HepG2 (cell line): ENCODE results near the gene MLLT1. TPM values are rescaled to one million over a fixed set of nuclear protein-coding genes. Genes with fewer than 3 reads are reported as not detected.

Experiments
- ATAC-seq: fragments of 200-7000 bp; cut with Tn5 transposase; 3 replicates; pipeline ENCODE4 v1.9.1; 2020; ENCODE audit warnings: mild to moderate bottlenecking, moderate library complexity
- BruUV-seq: library from RNA; stranded (reverse); fragments of 400-500 nt; replicated peaks from 2 replicates; lab custom pipeline; 2021; lab: Mats Ljungman, UMichigan
- CTCF ChIA-PET: fragments of 300-600 bp; formaldehyde crosslinking; extraction: SDS; loops from one replicate; lab custom pipeline; 2021; ENCODE audit warnings: low total read pairs, inconsistent platforms, low intra/inter-chr PET ratio; lab: Yijun Ruan, JAX
- POLR2A ChIA-PET: fragments of 350-600 bp; sonication (Branson Sonifier 250); formaldehyde crosslinking; loops from one replicate; lab custom pipeline; 2020; ENCODE audit warnings: antibody characterized with exemption, inconsistent platforms; lab: Yijun Ruan, JAX
- DNase-seq: peaks from one replicate; pipeline ENCODE4 v3.0.0-alpha.2; 2015; ENCODE audit warnings: low spot score
- FAIRE-seq: peaks from 3 replicates; lab custom pipeline; 2011; peaks lifted over from hg19 to GRCh38; lab: Jason Lieb, UNC
- H2AFZ ChIP-seq: one replicate; pipeline ENCODE4 v1.6.1; 2011; ENCODE audit warnings: low read length, inconsistent platforms
- H3K27ac ChIP-seq: fragments of 300-600 bp; 3 replicates; pipeline ENCODE4 v1.8.0; 2011; ENCODE audit warnings: mixed run types, mild to moderate bottlenecking, mixed read lengths, low read length, inconsistent platforms; ENCODE audit not compliant: insufficient read depth; ENCODE audit errors: extremely low read length
- H3K27me3 ChIP-seq, 2 experiments: fragments of 200-600 bp in 1 of 2; 2 replicates in 1 of 2; 3 replicates in 1 of 2; pipeline versions ENCODE4 v1.6.0 to v1.8.0; 2011; ENCODE audit warnings: low read length in 2 of 2, mild to moderate bottlenecking in 2 of 2, moderate library complexity in 2 of 2, inconsistent platforms in 1 of 2; ENCODE audit not compliant: insufficient read depth in 2 of 2, control insufficient read depth in 1 of 2
- H3K36me3 ChIP-seq, 2 experiments: fragments of 200-600 bp in 1 of 2; replicated peaks in 1 of 2; 2 replicates in 1 of 2; 3 replicates in 1 of 2; pipeline versions ENCODE4 v1.5.1 to v1.8.0; 2011; ENCODE audit warnings: low read length in 2 of 2, inconsistent platforms in 1 of 2; ENCODE audit not compliant: insufficient read depth in 2 of 2, control insufficient read depth in 1 of 2
- H3K4me1 ChIP-seq: 2 replicates; pipeline ENCODE4 v1.5.1; 2012; ENCODE audit warnings: low read length, inconsistent platforms; ENCODE audit not compliant: insufficient read depth
- H3K4me2 ChIP-seq: 2 replicates; pipeline ENCODE4 v1.6.0; 2011; ENCODE audit warnings: low read depth, low read length, inconsistent platforms
- H3K4me3 ChIP-seq, 3 experiments: fragments of 200-600 bp in 1 of 3; sonication (generic), shearing (Covaris generic) in 1 of 3; replicated peaks in 1 of 3; 2 replicates each; pipeline ENCODE4 v1.5.1; 2011 to 2016; ENCODE audit warnings: low read length in 3 of 3, inconsistent platforms in 2 of 3, low read depth in 2 of 3, mild to moderate bottlenecking in 2 of 3, control low read depth in 1 of 3, mixed read lengths in 1 of 3; ENCODE audit not compliant: insufficient read depth in 1 of 3
- H3K79me2 ChIP-seq: one replicate; pipeline ENCODE4 v1.6.1; 2011; ENCODE audit warnings: low read length, inconsistent platforms; ENCODE audit not compliant: insufficient read depth
- H3K9ac ChIP-seq: 2 replicates; pipeline ENCODE4 v1.6.0; 2011; ENCODE audit warnings: mild to moderate bottlenecking, low read depth, low read length, inconsistent platforms; ENCODE audit not compliant: insufficient read depth
- H3K9me3 ChIP-seq: 2 replicates; pipeline ENCODE4 v1.5.1; 2012; ENCODE audit warnings: mild to moderate bottlenecking, low read length
- H4K20me1 ChIP-seq: 2 replicates; pipeline ENCODE4 v1.6.0; 2011; ENCODE audit warnings: inconsistent platforms, mild to moderate bottlenecking, low read length, moderate library complexity; ENCODE audit not compliant: insufficient read depth
- ATF1 ChIP-seq: IDR thresholded peaks from 2 replicates; pipeline ENCODE4 v1.6.1; 2016; ENCODE audit warnings: mild to moderate bottlenecking, control low read depth
- HES4 ChIP-seq: sonication (generic); formaldehyde crosslinking; IDR thresholded peaks from 2 replicates; pipeline ENCODE4 v1.9.0; 2021; ENCODE audit warnings: mild to moderate bottlenecking, missing genetic modification reagents, borderline replicate concordance
- IKZF5 ChIP-seq: IDR thresholded peaks from 2 replicates; pipeline ENCODE4 v1.6.1; 2018; ENCODE audit warnings: missing genetic modification reagents, mild to moderate bottlenecking, missing compliant biosample characterization
- MAF1 ChIP-seq: sonication (generic); formaldehyde crosslinking; IDR thresholded peaks from 2 replicates; pipeline ENCODE4 v1.5.0; 2020; ENCODE audit warnings: missing genetic modification reagents, borderline replicate concordance
- MED1 ChIP-seq: sonication (generic); formaldehyde crosslinking; IDR thresholded peaks from 2 replicates; pipeline ENCODE4 v1.4.0; 2020; ENCODE audit warnings: missing genetic modification reagents
- MTF1 ChIP-seq: sonication (generic); formaldehyde crosslinking; IDR thresholded peaks from 2 replicates; pipeline ENCODE4 v1.5.0; 2020; ENCODE audit warnings: missing genetic modification reagents
- POGK ChIP-seq: sonication (generic); formaldehyde crosslinking; conservative IDR thresholded peaks from 2 replicates; pipeline ENCODE4 v1.8.0; 2022; ENCODE audit warnings: mild to moderate bottlenecking, moderate library complexity, missing genetic modification reagents
- U2AF1 ChIP-seq: fragments of 200-400 bp; formaldehyde crosslinking; optimal IDR thresholded peaks from 2 replicates; pipeline ENCODE3; 2017; ENCODE audit warnings: mild to moderate bottlenecking, low read depth, low read length
- ZKSCAN1 ChIP-seq: fragments of 150-350 bp; IDR thresholded peaks from 2 replicates; pipeline ENCODE4 v1.6.1; 2014; ENCODE audit warnings: low read length
- ZNF432 ChIP-seq: sonication (generic); formaldehyde crosslinking; IDR thresholded peaks from 2 replicates; pipeline ENCODE4 v1.5.0; 2020; ENCODE audit warnings: missing genetic modification reagents, mild to moderate bottlenecking, borderline replicate concordance
- ZNF639 ChIP-seq: conservative IDR thresholded peaks from 2 replicates; pipeline ENCODE4 v1.6.1; 2018; ENCODE audit warnings: missing genetic modification reagents
- ZNF672 ChIP-seq: sonication (generic); formaldehyde crosslinking; IDR thresholded peaks from 2 replicates; pipeline ENCODE4 v1.8.1; 2022; ENCODE audit warnings: missing genetic modification reagents
- ZNF740 ChIP-seq: sonication (generic); formaldehyde crosslinking; IDR thresholded peaks from 2 replicates; pipeline ENCODE4 v1.4.0; 2020; ENCODE audit warnings: missing genetic modification reagents
- ZSCAN25 ChIP-seq: sonication (generic); formaldehyde crosslinking; IDR thresholded peaks from 2 replicates; pipeline ENCODE4 v1.8.0; 2022; ENCODE audit warnings: mild to moderate bottlenecking, missing genetic modification reagents
- WGBS: methylation state at CpG from one replicate; pipeline ENCODE4 v1.1.6; 2017; ENCODE audit warnings: low lambda C conversion rate; 5-methylcytosine and 5-hydroxymethylcytosine counted together
- in situ Hi-C: cut with HindIII; loops from 2 replicates; pipeline ENCODE4 v1.10.0; 2017; ENCODE audit warnings: low pct_unique_long_range_greater_than_20kb; ENCODE audit not compliant: extremely low pct_ligation_motif_present
- intact Hi-C: fragments of 100-400 bp; cut with micrococcal nuclease; formaldehyde crosslinking; loops from one replicate; pipeline ENCODE4 v1.10.0; 2022; ENCODE audit not compliant: unreplicated experiment
- polyA plus RNA-seq, 8 experiments: library from polyadenylated mRNA; depleted of rRNA in 3 of 8; stranded (reverse) in 7 of 8; unstranded in 1 of 8; fragments of >200 nt; fragmentation: Illumina TruSeq in 4 of 8; extraction: Trizol in 4 of 8; gene quantifications; 2 replicates each; pipeline versions ENCODE4 v1.2.1 to v1.2.3, GENCODE V29; 2011 to 2016; ENCODE audit warnings: low read depth in 4 of 8, missing spikeins in 1 of 8, mixed read lengths in 1 of 8; ENCODE audit not compliant: insufficient read depth in 1 of 8
- total RNA-seq, 5 experiments: library from RNA; depleted of rRNA; stranded (reverse); fragments of >200 nt; fragmentation: Illumina TruSeq; extraction: Trizol; gene quantifications; 2 replicates each; pipeline ENCODE4 v1.2.3, GENCODE V29; 2016; ENCODE audit warnings: low read depth in 1 of 5
- TF ChIP-seq, protein P1 (sequence below): sonication (generic); formaldehyde crosslinking; conservative IDR thresholded peaks from 2 replicates; pipeline ENCODE4 v1.8.0; 2022; ENCODE audit warnings: missing genetic modification reagents

MLLT1 gene
- total and polyA plus RNA-seq, 2 of the 13 experiments (the other 11 are each of a cell fraction or from before 2014, with no cell fraction given): 11.7 to 12.2 TPM

DNA sequence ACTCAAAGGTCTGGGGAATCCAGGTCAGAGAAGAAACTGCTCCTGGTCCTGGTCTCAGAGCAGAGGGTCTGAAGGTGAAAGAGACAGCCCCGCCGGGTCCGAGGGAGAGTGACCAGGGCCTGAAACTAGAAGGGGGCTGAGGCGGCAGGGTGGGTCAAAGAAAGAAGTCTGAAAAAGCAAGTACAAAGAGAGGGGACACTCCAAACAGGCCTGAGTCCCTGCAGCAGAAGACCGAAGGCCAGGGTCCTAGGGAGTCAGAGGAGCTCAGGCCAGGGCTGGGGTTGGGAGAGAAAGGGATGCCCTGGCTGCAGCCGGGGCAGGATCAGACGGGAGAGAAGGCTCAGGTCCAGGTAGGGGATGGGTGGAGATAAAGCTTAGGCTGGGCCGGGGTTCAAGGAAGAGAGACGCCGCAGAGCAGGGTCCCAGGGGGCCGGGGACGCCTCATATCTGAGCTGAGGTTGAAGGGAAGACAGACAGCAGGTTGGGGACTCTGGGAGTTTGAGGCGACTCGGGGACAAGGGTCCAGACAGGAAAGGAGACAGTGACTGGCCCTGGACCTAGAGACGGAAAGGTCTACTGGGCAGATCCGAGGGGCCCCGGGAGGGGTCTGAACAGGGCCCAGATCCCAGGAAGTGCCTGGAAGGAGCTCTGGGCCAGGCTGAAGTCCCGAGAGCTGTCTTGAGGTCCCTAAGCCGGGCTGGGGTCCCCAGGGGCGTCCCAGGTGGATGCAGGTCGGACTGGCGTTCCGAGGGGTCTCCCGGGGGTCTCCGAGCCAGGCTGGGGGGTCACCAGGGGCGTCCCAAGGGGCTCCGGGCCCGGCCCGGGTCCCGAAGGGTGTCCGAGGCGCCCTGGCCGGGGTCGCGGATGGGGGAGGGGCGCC is 795 bp downstream of the MLLT1 start (continued):
- TF ChIP-seq MTF1 (CRISPR knock-in tag) (no peak), POGK (0 out of 2 replicates have a peak, but pooled peaks have one; percentile 34)
- TF ChIP-seq, all 625 proteins: peak for 6

DNA sequence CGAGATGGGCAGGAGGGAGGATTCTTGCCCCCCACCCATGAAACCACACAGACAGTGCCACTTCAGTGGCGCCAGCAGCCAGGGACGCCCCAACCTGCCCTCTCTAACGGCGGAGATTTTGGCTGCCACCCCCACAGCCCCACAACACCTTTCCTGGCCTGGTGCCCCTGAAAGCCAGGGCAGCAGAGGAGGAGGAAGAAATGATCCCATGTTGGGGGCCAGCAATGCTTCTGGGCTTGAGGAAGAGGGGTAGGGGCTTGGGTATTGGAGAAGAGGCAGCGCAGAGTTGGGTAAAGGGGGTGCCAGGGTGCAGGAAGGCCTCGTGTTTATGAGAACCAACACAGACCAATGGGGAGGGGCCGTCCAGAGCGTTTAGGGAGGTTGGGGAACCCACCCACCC is 1.7 kb downstream of the MLLT1 start:
- POLR2A ChIA-PET: no interaction called here

More for the DNA sequence above, 1.7 kb downstream of the MLLT1 start:
- peaks cover 56% of the 10 kb centered on the region for H3K4me1 ChIP-seq
- H3K27ac ChIP-seq: no peak overlapping the region
- peak overlapping the region in 2 of 3 experiments; percentile 7 to 31; a peak in 1 of 6 replicates for H3K4me3 ChIP-seq
- H3K79me2 ChIP-seq: peaks cover 64% of the 10 kb centered on the region
- ATAC-seq (no peak), FAIRE-seq (no peak), DNase-seq (no peak)
- no peaks in the 10 kb centered on the region for H3K27me3 ChIP-seq
- intact Hi-C loops (no loop called here), in situ Hi-C loops (no loop called here)
- peaks cover 31% of the 10 kb centered on the region; the same call in 1 of the 2 replicates for H4K20me1 ChIP-seq
- H3K4me2 ChIP-seq: peak overlapping the region; percentile 90
- H3K9ac ChIP-seq: peak overlapping the region; percentile 36; the same call in 1 of the 2 replicates
- CTCF ChIA-PET: no interaction called here
- no TSS peak for BruUV-seq
- no peak overlapping the region for H2AFZ ChIP-seq
- 82% methylated on average over 9 of the region's 9 CpGs for WGBS
- no peaks in the 10 kb centered on the region for H3K9me3 ChIP-seq
- H3K36me3 ChIP-seq: peaks cover 0 to 9% of the 10 kb centered on the region in 2 experiments; a peak in 2 of 5 replicates
- TF ChIP-seq IKZF5 (CRISPR knock-in tag): no peak
- TF ChIP-seq ZKSCAN1: no peak
- TF ChIP-seq U2AF1: no peak
- TF ChIP-seq ATF1 (CRISPR knock-in tag): no peak
- no peak for TF ChIP-seq MAF1
- no peak for TF ChIP-seq ZSCAN25 (CRISPR knock-in tag)
- TF ChIP-seq HES4 (CRISPR knock-in tag): no peak
- TF ChIP-seq ZNF740: no peak
- TF ChIP-seq MED1 (CRISPR knock-in tag): no peak
- TF ChIP-seq ZNF672 (CRISPR knock-in tag): no peak
- TF ChIP-seq, protein P1, sequence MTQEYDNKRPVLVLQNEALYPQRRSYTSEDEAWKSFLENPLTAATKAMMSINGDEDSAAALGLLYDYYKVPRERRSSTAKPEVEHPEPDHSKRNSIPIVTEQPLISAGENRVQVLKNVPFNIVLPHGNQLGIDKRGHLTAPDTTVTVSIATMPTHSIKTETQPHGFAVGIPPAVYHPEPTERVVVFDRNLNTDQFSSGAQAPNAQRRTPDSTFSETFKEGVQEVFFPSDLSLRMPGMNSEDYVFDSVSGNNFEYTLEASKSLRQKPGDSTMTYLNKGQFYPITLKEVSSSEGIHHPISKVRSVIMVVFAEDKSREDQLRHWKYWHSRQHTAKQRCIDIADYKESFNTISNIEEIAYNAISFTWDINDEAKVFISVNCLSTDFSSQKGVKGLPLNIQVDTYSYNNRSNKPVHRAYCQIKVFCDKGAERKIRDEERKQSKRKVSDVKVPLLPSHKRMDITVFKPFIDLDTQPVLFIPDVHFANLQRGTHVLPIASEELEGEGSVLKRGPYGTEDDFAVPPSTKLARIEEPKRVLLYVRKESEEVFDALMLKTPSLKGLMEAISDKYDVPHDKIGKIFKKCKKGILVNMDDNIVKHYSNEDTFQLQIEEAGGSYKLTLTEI (CRISPR knock-in tag): no peak
- no peak for TF ChIP-seq ZNF432 (CRISPR knock-in tag)
- no peak for TF ChIP-seq ZNF639 (CRISPR knock-in tag)
- TF ChIP-seq, all 625 proteins: peak for 0
